Stomach (tissue), 4 donors: ENCODE results near the gene COX4I1.

ENCODE experiments used
- EP300 ChIP-seq: sonication (generic); formaldehyde crosslinking; IDR thresholded peaks from one replicate; pipeline ENCODE4 v1.6.1; 2017; ENCODE audit warnings: antibody characterized with exemption
- POLR2A ChIP-seq, 4 donors: fragments of 450-650 bp; IDR thresholded peaks; one replicate each; pipeline ENCODE4 v1.6.1; 2016; ENCODE audit warnings: antibody characterized with exemption in 4 of 4, control low read depth in 2 of 4, mild to moderate bottlenecking in 1 of 4, moderate library complexity in 1 of 4
- POLR2AphosphoS5 ChIP-seq, 3 donors: sonication (generic); formaldehyde crosslinking; IDR thresholded peaks; one replicate each; pipeline ENCODE4 v1.6.1; 2016; ENCODE audit warnings: antibody characterized with exemption in 3 of 3
- TF ChIP-seq, protein P1 (sequence below), 7 experiments: fragments of 450-650 bp in 4 of 7; fragments of 200-600 bp in 3 of 7; sonication (generic) in 3 of 7; IDR thresholded peaks; one replicate each; pipeline ENCODE4 v1.5.1; 2016 to 2019; ENCODE audit warnings: antibody characterized with exemption in 7 of 7, control low read depth in 2 of 7, mild to moderate bottlenecking in 1 of 7

DNA sequence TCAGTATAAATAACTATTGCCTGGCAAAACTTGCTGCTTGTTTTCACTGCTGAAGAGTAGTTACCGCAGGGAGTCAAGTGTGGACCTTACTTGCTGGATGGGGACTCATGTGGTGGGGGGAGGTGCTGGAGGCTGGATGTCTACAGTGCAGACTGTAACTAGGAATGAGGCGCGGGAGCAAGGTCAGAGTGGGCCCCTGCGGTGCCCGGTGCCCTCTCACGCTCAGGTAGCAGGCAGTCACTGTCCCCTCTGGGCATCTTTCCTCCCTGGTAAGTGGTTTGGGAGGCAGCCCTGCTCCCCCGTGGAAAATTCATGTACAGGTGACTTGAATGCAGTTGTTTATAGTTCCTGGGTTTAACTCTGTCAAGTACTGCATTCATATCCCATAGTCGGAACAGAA is 4.8 kb upstream of the COX4I1 start:
- TF ChIP-seq, protein P1, sequence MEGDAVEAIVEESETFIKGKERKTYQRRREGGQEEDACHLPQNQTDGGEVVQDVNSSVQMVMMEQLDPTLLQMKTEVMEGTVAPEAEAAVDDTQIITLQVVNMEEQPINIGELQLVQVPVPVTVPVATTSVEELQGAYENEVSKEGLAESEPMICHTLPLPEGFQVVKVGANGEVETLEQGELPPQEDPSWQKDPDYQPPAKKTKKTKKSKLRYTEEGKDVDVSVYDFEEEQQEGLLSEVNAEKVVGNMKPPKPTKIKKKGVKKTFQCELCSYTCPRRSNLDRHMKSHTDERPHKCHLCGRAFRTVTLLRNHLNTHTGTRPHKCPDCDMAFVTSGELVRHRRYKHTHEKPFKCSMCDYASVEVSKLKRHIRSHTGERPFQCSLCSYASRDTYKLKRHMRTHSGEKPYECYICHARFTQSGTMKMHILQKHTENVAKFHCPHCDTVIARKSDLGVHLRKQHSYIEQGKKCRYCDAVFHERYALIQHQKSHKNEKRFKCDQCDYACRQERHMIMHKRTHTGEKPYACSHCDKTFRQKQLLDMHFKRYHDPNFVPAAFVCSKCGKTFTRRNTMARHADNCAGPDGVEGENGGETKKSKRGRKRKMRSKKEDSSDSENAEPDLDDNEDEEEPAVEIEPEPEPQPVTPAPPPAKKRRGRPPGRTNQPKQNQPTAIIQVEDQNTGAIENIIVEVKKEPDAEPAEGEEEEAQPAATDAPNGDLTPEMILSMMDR (IDR thresholded peaks at IDR 0.05): no peak
- TF ChIP-seq POLR2A (IDR thresholded peaks at IDR 0.05) (no peak), POLR2AphosphoS5 (IDR thresholded peaks at IDR 0.05) (no peak), EP300 (no peak)
